ENCODE measurements around the gene SMCO1.
A peak's percentile ranks its signal among the peaks of the same experiment; 100 is the strongest.

The SMCO1 gene

DNA sequence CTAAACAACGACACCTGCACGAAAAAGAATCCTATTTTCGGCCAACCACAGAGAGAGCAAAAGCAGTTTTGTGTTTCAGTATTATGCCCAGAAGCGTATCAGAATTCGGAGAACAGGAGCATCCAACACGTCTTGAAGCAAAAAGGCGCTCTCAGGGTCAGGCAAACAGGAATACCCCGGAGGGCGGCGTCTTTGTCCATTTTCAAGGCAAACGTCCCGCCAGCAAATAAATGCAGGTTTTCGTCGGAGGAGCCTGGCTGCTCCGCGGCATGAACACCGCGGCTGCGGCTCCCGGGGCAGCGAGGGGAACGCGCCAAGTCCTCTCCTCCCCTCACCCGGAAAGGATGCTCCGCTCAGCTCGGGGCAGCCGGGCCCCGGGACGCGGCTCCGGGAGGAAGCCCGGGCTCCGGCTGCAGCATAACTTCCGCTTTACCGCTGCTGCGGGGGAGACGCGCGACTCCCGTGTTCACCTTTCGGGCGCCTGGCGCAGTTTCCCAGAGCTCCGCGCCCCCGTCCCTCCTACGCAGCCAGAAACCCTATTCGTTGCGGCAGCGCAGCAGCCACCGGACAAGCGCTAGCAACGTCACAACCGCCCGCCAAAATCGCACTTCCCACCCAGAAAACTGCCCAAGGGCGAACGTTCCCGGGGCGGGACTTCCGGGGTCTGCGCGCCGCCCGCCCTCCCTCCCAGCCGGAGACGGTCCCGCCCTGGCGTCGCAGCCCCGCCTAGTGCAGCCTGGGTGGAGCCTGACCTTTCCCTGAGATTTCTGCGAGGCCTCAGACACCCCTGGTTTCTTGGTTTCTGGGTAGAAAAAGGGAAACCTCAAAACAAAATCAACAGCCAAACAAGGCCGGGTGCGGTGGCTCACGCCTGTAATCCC is 11.7 kb downstream of the SMCO1 start, which contains the start of gene RNF168:
Gene RNF168 (minus strand): TSS at position 573 of the 881 bp plus-strand sequence. CDS start 595 bp downstream, outside the sequence.
- Histone ChIP-seq H3K79me2 (ENCODE audit: insufficient read depth, low read length) (peaks cover 82% of the 10 kb centered on the region), H3K9me2 (replicated peaks; ENCODE audit: low read depth, low read length) (no peaks in the 10 kb centered on the region), H2AFZ (ENCODE audit: low read length) (no peak within 1 kb of the TSS), H3K4me2 (ENCODE audit: low read depth, low read length, poor library complexity, severe bottlenecking) (peak within 1 kb of the TSS; percentile 95), H3K36me3 (ENCODE audit: insufficient read depth, low read length) (peaks cover 36% of the 10 kb centered on the region), H3K27me3 (ENCODE audit: insufficient read depth, low read length, poor library complexity, severe bottlenecking) (peaks cover 45% of the 10 kb centered on the region), H3F3A (ENCODE audit: low read depth) (peaks cover 6% of the 10 kb centered on the region; the same call in 1 of the 2 replicates), H3K4me3 (ENCODE audit: low read length, poor library complexity, severe bottlenecking) (peak within 1 kb of the TSS; percentile 88), H3K9ac (ENCODE audit: low read depth, low read length, poor library complexity, severe bottlenecking) (peak within 1 kb of the TSS; percentile 99), H3K4me1 (ENCODE audit: insufficient read depth, low read length, poor library complexity, severe bottlenecking) (peaks cover 9% of the 10 kb centered on the region), H4K20me1 (ENCODE audit: insufficient read depth, low read length, poor library complexity, severe bottlenecking) (peaks cover 47% of the 10 kb centered on the region), H3K9me3 (ENCODE audit: insufficient read depth, low read depth, low read length) (peaks cover 13% of the 10 kb centered on the region; the same call in 1 of the 2 replicates)
- TF ChIP-seq EZH2phosphoT487 (IDR thresholded peaks at IDR 0.05; ENCODE audit: borderline replicate concordance): no peak
- TF ChIP-seq, protein P1, sequence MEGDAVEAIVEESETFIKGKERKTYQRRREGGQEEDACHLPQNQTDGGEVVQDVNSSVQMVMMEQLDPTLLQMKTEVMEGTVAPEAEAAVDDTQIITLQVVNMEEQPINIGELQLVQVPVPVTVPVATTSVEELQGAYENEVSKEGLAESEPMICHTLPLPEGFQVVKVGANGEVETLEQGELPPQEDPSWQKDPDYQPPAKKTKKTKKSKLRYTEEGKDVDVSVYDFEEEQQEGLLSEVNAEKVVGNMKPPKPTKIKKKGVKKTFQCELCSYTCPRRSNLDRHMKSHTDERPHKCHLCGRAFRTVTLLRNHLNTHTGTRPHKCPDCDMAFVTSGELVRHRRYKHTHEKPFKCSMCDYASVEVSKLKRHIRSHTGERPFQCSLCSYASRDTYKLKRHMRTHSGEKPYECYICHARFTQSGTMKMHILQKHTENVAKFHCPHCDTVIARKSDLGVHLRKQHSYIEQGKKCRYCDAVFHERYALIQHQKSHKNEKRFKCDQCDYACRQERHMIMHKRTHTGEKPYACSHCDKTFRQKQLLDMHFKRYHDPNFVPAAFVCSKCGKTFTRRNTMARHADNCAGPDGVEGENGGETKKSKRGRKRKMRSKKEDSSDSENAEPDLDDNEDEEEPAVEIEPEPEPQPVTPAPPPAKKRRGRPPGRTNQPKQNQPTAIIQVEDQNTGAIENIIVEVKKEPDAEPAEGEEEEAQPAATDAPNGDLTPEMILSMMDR (conservative IDR thresholded peaks at IDR 0.05; ENCODE audit: low read length): no peak

DNA sequence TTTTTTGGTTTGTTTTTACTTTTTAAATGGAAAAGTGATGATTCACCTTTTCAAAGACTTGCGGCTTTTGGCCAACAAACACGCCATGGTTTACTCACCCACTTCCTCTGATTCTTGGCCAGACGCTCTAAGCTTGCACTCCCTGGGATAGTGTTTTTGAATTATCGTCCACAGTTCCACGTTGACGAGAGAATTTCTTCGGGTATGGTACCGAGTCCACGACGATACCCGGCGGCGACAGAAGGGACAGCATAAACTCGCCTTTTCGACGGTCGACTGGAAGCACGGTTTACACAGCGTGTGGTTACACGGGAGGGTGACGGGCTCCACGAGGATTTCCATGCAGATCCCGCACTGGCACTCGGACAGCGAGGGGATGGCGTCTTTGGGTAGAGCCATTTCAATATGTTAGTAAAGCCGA is 12.4 kb downstream of the SMCO1 start:
- H3K4me2 ChIP-seq (ENCODE audit: low read depth, low read length, poor library complexity, severe bottlenecking): peak overlapping the region; percentile 95
- H3K4me3 ChIP-seq (ENCODE audit: low read length, poor library complexity, severe bottlenecking): peak overlapping the region; percentile 88
- H3K36me3 ChIP-seq (ENCODE audit: insufficient read depth, low read length): peaks cover 42% of the 10 kb centered on the region
- peaks cover 52% of the 10 kb centered on the region for H4K20me1 ChIP-seq (ENCODE audit: insufficient read depth, low read length, poor library complexity, severe bottlenecking)
- H3K9ac ChIP-seq (ENCODE audit: low read depth, low read length, poor library complexity, severe bottlenecking): peak overlapping the region; percentile 99
- TF ChIP-seq, protein P1 (conservative IDR thresholded peaks at IDR 0.05; ENCODE audit: low read length): no peak
- TF ChIP-seq EZH2phosphoT487 (IDR thresholded peaks at IDR 0.05; ENCODE audit: borderline replicate concordance): no peak
- H3K27me3 ChIP-seq (ENCODE audit: insufficient read depth, low read length, poor library complexity, severe bottlenecking): peaks cover 52% of the 10 kb centered on the region
- H3K9me3 ChIP-seq (ENCODE audit: insufficient read depth, low read depth, low read length): peaks cover 11% of the 10 kb centered on the region; the same call in 1 of the 2 replicates
- H3K9me2 ChIP-seq (replicated peaks; ENCODE audit: low read depth, low read length): no peaks in the 10 kb centered on the region
- H3K79me2 ChIP-seq (ENCODE audit: insufficient read depth, low read length): peaks cover 85% of the 10 kb centered on the region
- H2AFZ ChIP-seq (ENCODE audit: low read length): no peak overlapping the region
- H3K4me1 ChIP-seq (ENCODE audit: insufficient read depth, low read length, poor library complexity, severe bottlenecking): peaks cover 9% of the 10 kb centered on the region
- peaks cover 6% of the 10 kb centered on the region; the same call in 1 of the 2 replicates for H3F3A ChIP-seq (ENCODE audit: low read depth)

DNA sequence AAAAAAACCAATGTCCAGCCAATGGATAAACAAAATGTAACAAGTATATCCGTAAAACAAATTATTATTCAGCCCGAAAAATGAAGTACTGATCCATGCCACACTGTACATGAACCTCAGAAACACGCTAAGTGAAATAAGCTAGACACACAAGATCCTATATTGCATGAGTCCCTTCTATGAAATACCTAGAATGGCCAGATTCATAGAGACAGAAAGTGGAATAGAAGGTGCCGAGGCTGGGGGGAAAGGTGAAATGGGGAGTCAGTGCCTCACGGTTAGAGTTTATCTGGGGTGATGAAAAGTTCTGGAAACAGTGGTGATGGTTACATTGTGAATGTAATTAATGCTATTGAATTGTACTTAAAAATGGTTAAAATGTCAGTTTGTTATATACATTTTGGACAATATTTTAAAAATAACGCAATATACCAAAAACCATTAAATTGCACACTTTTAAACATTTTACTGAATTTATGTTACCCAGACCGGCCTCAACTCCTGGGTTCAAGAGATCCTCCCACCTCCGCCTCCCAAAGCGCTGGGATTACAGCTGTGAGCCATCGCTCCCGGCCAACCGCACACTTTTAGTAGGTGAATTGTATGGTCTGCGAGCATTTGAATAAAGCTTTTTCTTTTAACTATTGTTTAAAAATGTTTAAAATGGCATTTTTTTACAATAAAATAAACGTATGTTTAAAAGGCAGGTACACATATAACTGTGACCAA is 13.7 kb downstream of the SMCO1 start:
- H3K4me1 ChIP-seq (ENCODE audit: insufficient read depth, low read length, poor library complexity, severe bottlenecking): peaks cover 12% of the 10 kb centered on the region
- H3K4me2 ChIP-seq (ENCODE audit: low read depth, low read length, poor library complexity, severe bottlenecking): peak overlapping the region; percentile 95
- H3K9me3 ChIP-seq (ENCODE audit: insufficient read depth, low read depth, low read length): peaks cover 2% of the 10 kb centered on the region; the same call in 1 of the 2 replicates
- H2AFZ ChIP-seq (ENCODE audit: low read length): no peak overlapping the region
- H3K4me3 ChIP-seq (ENCODE audit: low read length, poor library complexity, severe bottlenecking): peak overlapping the region; percentile 88
- H4K20me1 ChIP-seq (ENCODE audit: insufficient read depth, low read length, poor library complexity, severe bottlenecking): peaks cover 64% of the 10 kb centered on the region
- peak overlapping the region; percentile 99 for H3K9ac ChIP-seq (ENCODE audit: low read depth, low read length, poor library complexity, severe bottlenecking)
- H3K9me2 ChIP-seq (replicated peaks; ENCODE audit: low read depth, low read length): no peaks in the 10 kb centered on the region
- H3F3A ChIP-seq (ENCODE audit: low read depth): peaks cover 6% of the 10 kb centered on the region; the same call in 1 of the 2 replicates
- H3K79me2 ChIP-seq (ENCODE audit: insufficient read depth, low read length): peaks cover 97% of the 10 kb centered on the region
- TF ChIP-seq EZH2phosphoT487 (IDR thresholded peaks at IDR 0.05; ENCODE audit: borderline replicate concordance): no peak
- TF ChIP-seq, protein P1 (conservative IDR thresholded peaks at IDR 0.05; ENCODE audit: low read length): no peak
- peaks cover 55% of the 10 kb centered on the region for H3K36me3 ChIP-seq (ENCODE audit: insufficient read depth, low read length)
- peaks cover 55% of the 10 kb centered on the region for H3K27me3 ChIP-seq (ENCODE audit: insufficient read depth, low read length, poor library complexity, severe bottlenecking)
